AG04450 (cell line): ENCODE results near the gene ABHD1. TPM values are rescaled to one million over a fixed set of nuclear protein-coding genes. Genes with fewer than 3 reads are reported as not detected.

Source experiments
- CTCF ChIA-PET: fragments of 300-600, 350-600 bp; formaldehyde crosslinking; extraction: SDS; loops from one replicate; lab custom pipeline; 2022; ENCODE audit warnings: antibody characterized with exemption, inconsistent platforms; lab: Charles Lee
- POLR2A ChIA-PET: fragments of 350-600 bp; formaldehyde crosslinking; extraction: SDS; loops from one replicate; lab custom pipeline; 2021; ENCODE audit warnings: antibody characterized with exemption, inconsistent platforms; lab: Yijun Ruan, JAX
- DNase-seq: peaks from one replicate; pipeline ENCODE4 v3.0.0-alpha.2; 2011; ENCODE audit warnings: low read depth, low spot score
- H3K27ac ChIP-seq: one replicate; pipeline ENCODE4 v1.5.1; 2012; ENCODE audit warnings: low read depth, low read length, control low read depth
- H3K27me3 ChIP-seq: one replicate; pipeline ENCODE4 v1.6.0; 2012; ENCODE audit warnings: low read length; ENCODE audit not compliant: control insufficient read depth, insufficient read depth
- H3K4me3 ChIP-seq: 2 replicates; pipeline ENCODE4 v1.5.1; 2011; ENCODE audit warnings: mild to moderate bottlenecking, low read depth, low read length, control low read depth
- H3K9me3 ChIP-seq: 2 replicates; pipeline ENCODE4 v1.5.1; 2012; ENCODE audit warnings: low read length; ENCODE audit not compliant: control insufficient read depth, insufficient read depth
- CTCF ChIP-seq: IDR thresholded peaks from 2 replicates; pipeline ENCODE4 v1.5.1; 2011; ENCODE audit warnings: low read depth, low read length, control low read depth, inconsistent platforms
- polyA plus RNA-seq: library from polyadenylated mRNA; depleted of rRNA; stranded (reverse); fragments of >200 nt; gene quantifications from 2 replicates; pipeline ENCODE4 v1.2.3, GENCODE V29; 2011

The ABHD1 gene
- polyA plus RNA-seq, 1 experiment = 0.10 TPM

- no peak overlapping the region for H3K4me3 ChIP-seq
- no peak overlapping the region for H3K27ac ChIP-seq
- H3K27me3 ChIP-seq = peaks cover 22% of the 10 kb centered on the region
- ChIA-PET POLR2A (no interaction called here), CTCF (interaction anchor here (2.0 kb wide), 1 partner anchor 39 kb away, joined by 8 read pairs; no protein-coding TSS in a partner anchor)
- DNase-seq = no peak
- no peaks in the 10 kb centered on the region; the same call in 1 of the 2 replicates for H3K9me3 ChIP-seq
- TF ChIP-seq CTCF = no peak
Measured at GRCh38 chr2:27152102-27152795, 28.6 kb downstream of the ABHD1 start.

- no peak for TF ChIP-seq CTCF
- no peak for DNase-seq
- Histone ChIP-seq H3K27me3 (peaks cover 22% of the 10 kb centered on the region), H3K4me3 (no peak overlapping the region), H3K9me3 (no peaks in the 10 kb centered on the region; the same call in 1 of the 2 replicates), H3K27ac (no peak overlapping the region)
- CTCF ChIA-PET = interaction anchor here (0.6 to 2.0 kb wide), 2 partner anchors 33 to 38 kb away, joined by 5 to 8 read pairs; no protein-coding TSS in a partner anchor
- POLR2A ChIA-PET = no interaction called here
Measured at GRCh38 chr2:27152796-27153464, 29.3 kb downstream of the ABHD1 start.

GRCh38 chr2:27154488-27154887 lies 30.9 kb downstream of the ABHD1 start:
- Histone ChIP-seq H3K27ac (no peak overlapping the region), H3K4me3 (no peak overlapping the region), H3K27me3 (peaks cover 27% of the 10 kb centered on the region), H3K9me3 (no peaks in the 10 kb centered on the region)
- DNase-seq = no peak
- no peak for TF ChIP-seq CTCF
- ChIA-PET CTCF (interaction anchor here (1.4 kb wide), 1 partner anchor 15 kb away, joined by 4 read pairs; no protein-coding TSS in a partner anchor), POLR2A (no interaction called here)

- DNase-seq = no peak
- no peak overlapping the region for H3K27ac ChIP-seq
- CTCF ChIA-PET = interaction anchor here (1.4 kb wide), 1 partner anchor 15 kb away, joined by 4 read pairs; no protein-coding TSS in a partner anchor
- TF ChIP-seq CTCF = no peak
- peaks cover 25% of the 10 kb centered on the region for H3K27me3 ChIP-seq
- POLR2A ChIA-PET = no interaction called here
- no peaks in the 10 kb centered on the region for H3K9me3 ChIP-seq
- H3K4me3 ChIP-seq = no peak overlapping the region
Measured at GRCh38 chr2:27155069-27155520, 31.5 kb downstream of the ABHD1 start.

- Histone ChIP-seq H3K4me3 (no peak overlapping the region), H3K27me3 (peaks cover 19% of the 10 kb centered on the region), H3K27ac (no peak overlapping the region), H3K9me3 (no peaks in the 10 kb centered on the region)
- POLR2A ChIA-PET = no interaction called here
- no peak for TF ChIP-seq CTCF
- DNase-seq = no peak
- CTCF ChIA-PET = interaction anchor here (0.7 to 1.2 kb wide), 3 partner anchors 11 to 34 kb away, joined by 3 to 4 read pairs (median 4); no protein-coding TSS in a partner anchor
Measured at GRCh38 chr2:27158468-27158867, 34.9 kb downstream of the ABHD1 start.
